Renal pelvis (tissue), 4 donors: ENCODE results near the gene TRIM39. TPM values are rescaled to one million over a fixed set of nuclear protein-coding genes. Genes with fewer than 3 reads are reported as not detected.
"Not testable (repeated sequence)": the region's sequence is repeated elsewhere in the genome, so short reads cannot be mapped to it uniquely, and the experiment has no call there.

Experiments
- DNase-seq: peaks from one replicate; pipeline ENCODE4 v3.0.0-alpha.2; 2013
- polyA plus RNA-seq, 3 donors: library from polyadenylated mRNA; unstranded; fragments of 120-200 nt; gene quantifications; one replicate each; pipeline ENCODE4 v1.2.1, GENCODE V29; 2013; ENCODE audit not compliant: insufficient read length in 3 of 3

TRIM39 gene
- polyA plus RNA-seq, 3 donors, result 12.5 to 16.1 (median 14.5) TPM

- no peak for DNase-seq
These were observed 33.4 kb downstream of the TRIM39 start for GRCh38 chr6:30360139-30360538.

GRCh38 chr6:30361661-30362060, 34.9 kb downstream of the TRIM39 start:
- no peak for DNase-seq

- no peak for DNase-seq
These were observed 36.7 kb downstream of the TRIM39 start for GRCh38 chr6:30363459-30363858.

GRCh38 chr6:30364591-30364990, 37.9 kb downstream of the TRIM39 start:
- no peak for DNase-seq

GRCh38 chr6:30369280-30369679, 42.6 kb downstream of the TRIM39 start:
- DNase-seq, result not testable (repeated sequence)

GRCh38 chr6:30378290-30378937, 51.7 kb downstream of the TRIM39 start:
- DNase-seq, result peak; percentile 54

- DNase-seq, result no peak
These were observed 53.7 kb downstream of the TRIM39 start for GRCh38 chr6:30380464-30380863.

- no peak for DNase-seq
These were observed 59.4 kb downstream of the TRIM39 start for GRCh38 chr6:30386166-30386565.

GRCh38 chr6:30391240-30391639, 64.5 kb downstream of the TRIM39 start:
- DNase-seq, result no peak

Other genes starting within 250 kb of the TRIM39 start
- not detected for gene TRIM31, start 213.8 kb upstream of the TRIM39 start, polyA plus RNA-seq
- gene TRIM40, start 190.8 kb upstream of the TRIM39 start, polyA plus RNA-seq, result under 1 TPM in 2 of 3 donors, not detected in 1; 0.07 to 0.10 TPM
- under 1 TPM; 0.28 to 0.52 (median 0.44) TPM for gene TRIM10, start 165.7 kb upstream of the TRIM39 start, polyA plus RNA-seq
- under 1 TPM in 1 of 3 donors, not detected in 2; 0.53 TPM for gene TRIM15, start 163.4 kb upstream of the TRIM39 start, polyA plus RNA-seq
- 10 to 100 TPM; 36.6 to 42.7 (median 38.9) TPM for gene TRIM26, start 113.5 kb upstream of the TRIM39 start, polyA plus RNA-seq
- gene RPP21, start 18.2 kb downstream of the TRIM39 start, polyA plus RNA-seq, result 10 to 100 TPM; 32.5 to 44.0 (median 38.5) TPM
- 100 to 1,000 TPM; 103 to 110 (median 106) TPM for gene HLA-E, start 162.6 kb downstream of the TRIM39 start, polyA plus RNA-seq
- gene GNL1, start 229.6 kb downstream of the TRIM39 start, polyA plus RNA-seq, result 100 to 1,000 TPM in 2 of 3 donors, 10 to 100 TPM in 1; 97.3 to 111 (median 102) TPM
- 10 to 100 TPM; 29.2 to 37.4 (median 35.4) TPM for gene PRR3, start 230.4 kb downstream of the TRIM39 start, polyA plus RNA-seq
- gene ABCF1, start 244.5 kb downstream of the TRIM39 start, polyA plus RNA-seq, result 10 to 100 TPM; 69.3 to 77.9 (median 73.6) TPM